ENCODE measurements around the gene TXNDC11.

GRCh38 chr16:11674001-11674817 is 68.4 kb downstream of the TXNDC11 start:
- TF ChIP-seq CTCF (IDR thresholded peaks at IDR 0.05; ENCODE audit: low read depth, low read length) (no peak), MYC (IDR thresholded peaks at IDR 0.05; ENCODE audit: low read depth, low read length) (no peak), POLR2A (IDR thresholded peaks at IDR 0.05; ENCODE audit: extremely low read depth, insufficient read length) (no peak)

All from NB4 (cell line).